ENCODE measurements around the gene MPND.
"Not testable (repeated sequence)": the region's sequence is repeated elsewhere in the genome, so short reads cannot be mapped to it uniquely, and the experiment has no call there.

MPND gene

GRCh38 chr19:4349225-4349624 lies 5.9 kb downstream of the MPND start:
- DNase-seq (ENCODE audit: low spot score) = not testable (repeated sequence)

GRCh38 chr19:4350111-4350510 lies 6.7 kb downstream of the MPND start:
- DNase-seq (ENCODE audit: low spot score) = no peak

GRCh38 chr19:4350726-4351125 lies 7.4 kb downstream of the MPND start:
- peak; percentile 29 for DNase-seq (ENCODE audit: low spot score)

GRCh38 chr19:4352701-4353121 lies 9.3 kb downstream of the MPND start:
- peak; percentile 79 for DNase-seq (ENCODE audit: low spot score)

- no peak for DNase-seq (ENCODE audit: low spot score)
Observed at GRCh38 chr19:4354282-4354681, 10.9 kb downstream of the MPND start.

- DNase-seq (ENCODE audit: low spot score) = no peak
Observed at GRCh38 chr19:4354897-4355296, 11.5 kb downstream of the MPND start.

GRCh38 chr19:4357095-4357797 lies 13.9 kb downstream of the MPND start:
- DNase-seq (ENCODE audit: low spot score) = no peak

- DNase-seq (ENCODE audit: low spot score) = no peak
Observed at GRCh38 chr19:4357921-4358326, 14.6 kb downstream of the MPND start.

GRCh38 chr19:4358709-4359626 lies 15.6 kb downstream of the MPND start:
- DNase-seq (ENCODE audit: low spot score) = no peak

- no peak for DNase-seq (ENCODE audit: low spot score)
Observed at GRCh38 chr19:4359627-4360000, 16.3 kb downstream of the MPND start.

GRCh38 chr19:4360081-4360569 lies 16.8 kb downstream of the MPND start:
- DNase-seq (ENCODE audit: low spot score) = no peak

GRCh38 chr19:4360641-4361151 lies 17.3 kb downstream of the MPND start:
- DNase-seq (ENCODE audit: low spot score) = no peak

- no peak for DNase-seq (ENCODE audit: low spot score)
Observed at GRCh38 chr19:4361152-4362046, 18.0 kb downstream of the MPND start.

- no peak for DNase-seq (ENCODE audit: low spot score)
Observed at GRCh38 chr19:4362101-4362828, 18.9 kb downstream of the MPND start.

GRCh38 chr19:4362831-4363545 lies 19.6 kb downstream of the MPND start:
- peak; percentile 66 for DNase-seq (ENCODE audit: low spot score)

GRCh38 chr19:4363571-4364304 lies 20.4 kb downstream of the MPND start:
- no peak for DNase-seq (ENCODE audit: low spot score)

GRCh38 chr19:4365341-4365740 lies 22.0 kb downstream of the MPND start:
- no peak for DNase-seq (ENCODE audit: low spot score)

GRCh38 chr19:4365791-4366665 lies 22.7 kb downstream of the MPND start:
- no peak for DNase-seq (ENCODE audit: low spot score)
